Activated CD8-positive, alpha-beta memory T cell treated with anti-CD3 and anti-CD28 coated beads, Interleukin-2, amount 50 U/mL, for 24 hours (primary cell): ENCODE measurements around the gene NBAS.

Experiments used
- DNase-seq: peaks from one replicate; pipeline ENCODE4 v3.0.0-alpha.2; 2020; ENCODE audit errors: extremely low read depth

Gene NBAS

GRCh38 chr2:15307526-15307925 is 253.6 kb downstream of the NBAS start:
- DNase-seq: no peak

- no peak for DNase-seq
Measured at GRCh38 chr2:15306706-15307105, 254.4 kb downstream of the NBAS start.

- no peak for DNase-seq
Measured at GRCh38 chr2:15303874-15304273, 257.3 kb downstream of the NBAS start.

GRCh38 chr2:15302154-15302553 is 259.0 kb downstream of the NBAS start:
- DNase-seq: no peak

- DNase-seq: no peak
Measured at GRCh38 chr2:15300624-15301573, 260.2 kb downstream of the NBAS start.

GRCh38 chr2:15299904-15300520 is 261.1 kb downstream of the NBAS start:
- DNase-seq: no peak

GRCh38 chr2:15298770-15299169 is 262.4 kb downstream of the NBAS start:
- DNase-seq: no peak

- DNase-seq: no peak
Measured at GRCh38 chr2:15293262-15293937, 267.7 kb downstream of the NBAS start.

- DNase-seq: no peak
Measured at GRCh38 chr2:15287447-15288184, 273.5 kb downstream of the NBAS start.

GRCh38 chr2:15284614-15285013 is 276.5 kb downstream of the NBAS start:
- no peak for DNase-seq

- no peak for DNase-seq
Measured at GRCh38 chr2:15281681-15282080, 279.5 kb downstream of the NBAS start.

- no peak for DNase-seq
Measured at GRCh38 chr2:15279201-15279876, 281.8 kb downstream of the NBAS start.

- no peak for DNase-seq
Measured at GRCh38 chr2:15278296-15278695, 282.8 kb downstream of the NBAS start.

GRCh38 chr2:15275346-15275745 is 285.8 kb downstream of the NBAS start:
- no peak for DNase-seq

- DNase-seq: no peak
Measured at GRCh38 chr2:15273452-15273851, 287.7 kb downstream of the NBAS start.

GRCh38 chr2:15272942-15273341 is 288.2 kb downstream of the NBAS start:
- no peak for DNase-seq

GRCh38 chr2:15271941-15272542 is 289.1 kb downstream of the NBAS start:
- no peak for DNase-seq

- no peak for DNase-seq
Measured at GRCh38 chr2:15271276-15271675, 289.9 kb downstream of the NBAS start.

GRCh38 chr2:15269043-15269442 is 292.1 kb downstream of the NBAS start:
- DNase-seq: no peak

GRCh38 chr2:15265889-15266288 is 295.2 kb downstream of the NBAS start:
- DNase-seq: no peak
